Suprapubic skin (tissue), 3 donors: ENCODE results near the gene THAP2.

Experiments
- POLR2A ChIP-seq, 2 donors: fragments of 450-650 bp; IDR thresholded peaks; one replicate each; pipeline ENCODE4 v1.6.1; 2017; ENCODE audit warnings: antibody characterized with exemption in 2 of 2, mild to moderate bottlenecking in 2 of 2, moderate library complexity in 2 of 2
- TF ChIP-seq, protein P1 (sequence below), 2 donors: fragments of 200-600 bp in 1 of 2; fragments of 450-650 bp in 1 of 2; sonication (generic) in 1 of 2; IDR thresholded peaks; one replicate each; pipeline ENCODE4 v1.5.1; 2016 to 2019; ENCODE audit warnings: antibody characterized with exemption in 2 of 2, mild to moderate bottlenecking in 1 of 2, moderate library complexity in 1 of 2

DNA sequence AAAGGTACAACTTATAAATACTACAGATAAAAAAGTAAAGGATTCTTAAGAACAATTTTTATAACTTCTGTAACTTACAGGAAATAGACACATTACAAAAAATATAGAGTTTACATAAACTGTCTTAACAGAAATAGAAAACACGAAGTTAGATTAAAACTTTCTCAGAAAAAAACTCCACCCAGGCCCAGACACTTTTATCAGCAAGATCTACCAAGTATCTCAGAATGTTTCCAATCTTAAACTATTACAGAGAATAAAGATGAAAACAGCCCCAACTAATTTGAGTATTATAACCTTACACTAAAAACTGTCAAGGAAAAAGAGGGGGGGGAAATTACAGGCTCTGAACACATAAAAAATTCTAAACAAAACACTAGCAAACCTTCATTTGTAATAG lies 8.6 kb upstream of the THAP2 start:
- TF ChIP-seq, protein P1, sequence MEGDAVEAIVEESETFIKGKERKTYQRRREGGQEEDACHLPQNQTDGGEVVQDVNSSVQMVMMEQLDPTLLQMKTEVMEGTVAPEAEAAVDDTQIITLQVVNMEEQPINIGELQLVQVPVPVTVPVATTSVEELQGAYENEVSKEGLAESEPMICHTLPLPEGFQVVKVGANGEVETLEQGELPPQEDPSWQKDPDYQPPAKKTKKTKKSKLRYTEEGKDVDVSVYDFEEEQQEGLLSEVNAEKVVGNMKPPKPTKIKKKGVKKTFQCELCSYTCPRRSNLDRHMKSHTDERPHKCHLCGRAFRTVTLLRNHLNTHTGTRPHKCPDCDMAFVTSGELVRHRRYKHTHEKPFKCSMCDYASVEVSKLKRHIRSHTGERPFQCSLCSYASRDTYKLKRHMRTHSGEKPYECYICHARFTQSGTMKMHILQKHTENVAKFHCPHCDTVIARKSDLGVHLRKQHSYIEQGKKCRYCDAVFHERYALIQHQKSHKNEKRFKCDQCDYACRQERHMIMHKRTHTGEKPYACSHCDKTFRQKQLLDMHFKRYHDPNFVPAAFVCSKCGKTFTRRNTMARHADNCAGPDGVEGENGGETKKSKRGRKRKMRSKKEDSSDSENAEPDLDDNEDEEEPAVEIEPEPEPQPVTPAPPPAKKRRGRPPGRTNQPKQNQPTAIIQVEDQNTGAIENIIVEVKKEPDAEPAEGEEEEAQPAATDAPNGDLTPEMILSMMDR (IDR thresholded peaks at IDR 0.05), result no peak
- TF ChIP-seq POLR2A (IDR thresholded peaks at IDR 0.05), result no peak
